Measurements from ENCODE around the gene ASCC3.
A peak's percentile ranks its signal among the peaks of the same experiment; 100 is the strongest.

The ASCC3 gene

GRCh38 chr6:100577425-100577824 is 303.7 kb downstream of the ASCC3 start:
- no peak for DNase-seq (ENCODE audit: low read depth, low spot score)

DNA sequence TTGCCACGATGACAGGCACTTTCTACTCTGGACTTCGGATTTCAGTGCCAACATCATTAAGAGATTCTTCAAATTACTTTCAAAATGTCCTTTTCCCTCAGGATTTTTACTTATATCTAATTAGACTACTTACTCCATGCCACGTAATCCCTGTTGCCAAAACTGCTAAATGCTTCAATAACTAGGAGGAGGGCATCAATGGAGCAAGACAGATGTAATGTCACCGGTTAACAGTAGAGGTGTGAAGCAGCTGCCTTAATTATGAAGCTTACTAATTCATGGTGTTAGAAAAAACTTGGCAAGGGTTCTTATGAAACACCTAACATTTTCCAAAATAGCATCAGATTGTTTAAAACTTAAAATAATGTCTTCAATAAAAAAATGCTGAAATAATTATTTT is 305.2 kb downstream of the ASCC3 start:
- DNase-seq (ENCODE audit: low read depth, low spot score), result no peak

GRCh38 chr6:100574836-100575235 is 306.3 kb downstream of the ASCC3 start:
- DNase-seq (ENCODE audit: low read depth, low spot score), result no peak

DNA sequence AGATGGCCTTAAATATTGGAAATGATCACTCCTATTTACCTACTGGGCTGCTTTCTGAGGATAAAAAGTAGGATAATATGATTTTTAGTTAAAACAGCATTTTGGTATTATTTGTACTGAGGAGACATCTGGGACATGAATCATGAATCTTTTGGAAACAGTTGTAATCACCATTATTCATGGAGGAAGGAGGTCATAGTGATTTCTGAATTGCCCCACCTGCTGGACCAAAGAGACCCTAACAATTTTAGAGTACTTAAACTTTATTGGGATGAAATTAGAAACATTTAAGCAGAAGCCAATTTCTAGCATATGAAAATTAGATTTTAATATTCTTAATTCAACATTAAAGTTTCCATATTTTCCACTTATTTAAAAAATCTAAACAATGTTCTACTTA is 308.0 kb downstream of the ASCC3 start:
- no peak for DNase-seq (ENCODE audit: low read depth, low spot score)

DNA sequence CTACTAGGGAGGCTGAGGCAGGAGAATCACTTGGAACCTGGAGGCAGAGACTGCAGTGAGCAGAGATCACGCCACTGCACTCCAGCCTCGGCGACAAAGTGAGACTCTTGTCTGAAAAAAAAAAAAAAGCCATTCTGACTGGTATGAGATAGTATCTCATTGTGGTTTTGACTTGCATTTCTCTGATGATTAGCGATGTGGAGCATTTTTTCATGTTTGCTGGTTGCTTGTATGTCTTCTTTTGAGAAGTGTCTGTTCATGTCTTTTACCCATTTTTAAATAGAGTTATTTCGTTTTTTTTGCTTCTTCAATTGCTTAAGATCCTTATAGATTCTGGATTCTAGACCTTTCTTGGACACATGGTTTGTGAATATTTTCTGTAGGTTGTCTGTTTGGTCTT is 312.9 kb downstream of the ASCC3 start:
- no peak for DNase-seq (ENCODE audit: low read depth, low spot score)

GRCh38 chr6:100566563-100566962 is 314.6 kb downstream of the ASCC3 start:
- DNase-seq (ENCODE audit: low read depth, low spot score), result no peak

DNA sequence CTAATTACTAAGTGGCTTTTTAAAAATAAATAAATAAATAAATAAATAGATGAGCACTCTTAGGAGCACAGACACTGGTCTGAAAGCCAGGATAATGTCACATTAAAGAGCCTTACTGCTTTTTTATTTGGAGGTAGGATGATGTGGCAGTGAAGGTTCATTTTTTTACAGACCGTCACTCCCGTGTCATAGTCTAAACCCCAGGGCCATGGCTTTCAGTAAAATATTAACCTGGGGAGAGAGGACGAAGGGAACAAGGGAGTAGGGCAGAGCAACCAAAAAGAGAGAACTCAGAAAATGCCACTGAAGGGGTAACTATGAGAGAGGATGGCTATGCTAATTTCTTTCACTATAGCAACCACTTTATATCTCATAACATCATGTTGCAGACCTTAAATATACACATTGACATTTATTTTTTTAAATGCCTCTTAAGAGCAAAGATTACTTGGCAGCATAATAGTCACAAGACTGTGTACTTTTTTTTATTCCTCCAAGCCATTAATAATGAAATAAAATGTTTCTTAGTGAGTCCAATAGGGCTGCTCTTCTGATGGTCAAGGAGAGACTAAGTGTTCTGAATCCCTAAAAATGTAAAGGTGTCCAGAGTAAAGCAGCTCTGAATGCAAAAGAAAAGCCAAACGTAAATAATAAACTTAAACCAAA is 315.6 kb downstream of the ASCC3 start:
- DNase-seq (ENCODE audit: low read depth, low spot score), result no peak

GRCh38 chr6:100559859-100560258 is 321.3 kb downstream of the ASCC3 start:
- no peak for DNase-seq (ENCODE audit: low read depth, low spot score)

DNA sequence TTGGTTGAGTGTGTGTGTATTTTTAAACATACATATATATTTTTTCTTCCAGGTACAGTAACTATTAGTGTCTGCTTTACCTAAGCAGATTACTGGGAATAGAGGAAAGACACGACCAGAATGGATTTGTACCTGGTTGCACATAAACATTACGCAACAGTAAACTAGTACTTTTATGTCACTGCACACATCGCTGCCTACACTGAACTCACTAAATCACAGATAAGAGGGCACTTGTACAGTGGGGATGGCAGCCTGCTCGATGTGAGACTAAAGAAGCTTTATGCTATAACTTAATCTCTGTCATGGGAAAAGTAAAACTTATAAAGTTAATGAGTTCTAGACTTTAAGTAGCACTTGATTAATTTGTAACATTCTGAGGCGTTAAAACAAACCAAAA is 326.9 kb downstream of the ASCC3 start:
- DNase-seq (ENCODE audit: low read depth, low spot score), result no peak

GRCh38 chr6:100553243-100553642 is 327.9 kb downstream of the ASCC3 start:
- no peak for DNase-seq (ENCODE audit: low read depth, low spot score)

- no peak for DNase-seq (ENCODE audit: low read depth, low spot score)
Measured at GRCh38 chr6:100549406-100550167, 331.5 kb downstream of the ASCC3 start.

GRCh38 chr6:100538086-100538485 is 343.0 kb downstream of the ASCC3 start:
- DNase-seq (ENCODE audit: low read depth, low spot score), result no peak

GRCh38 chr6:100518588-100518987 is 362.5 kb downstream of the ASCC3 start:
- no peak for DNase-seq (ENCODE audit: low read depth, low spot score)

GRCh38 chr6:100517633-100518032 is 363.5 kb downstream of the ASCC3 start:
- DNase-seq (ENCODE audit: low read depth, low spot score), result no peak

- no peak for DNase-seq (ENCODE audit: low read depth, low spot score)
Measured at GRCh38 chr6:100517106-100517505, 364.0 kb downstream of the ASCC3 start.

- DNase-seq (ENCODE audit: low read depth, low spot score), result no peak
Measured at GRCh38 chr6:100514660-100515059, 366.5 kb downstream of the ASCC3 start.

GRCh38 chr6:100512203-100512862 is 368.8 kb downstream of the ASCC3 start:
- no peak for DNase-seq (ENCODE audit: low read depth, low spot score)

GRCh38 chr6:100509101-100509500 is 372.0 kb downstream of the ASCC3 start:
- no peak for DNase-seq (ENCODE audit: low read depth, low spot score)

DNA sequence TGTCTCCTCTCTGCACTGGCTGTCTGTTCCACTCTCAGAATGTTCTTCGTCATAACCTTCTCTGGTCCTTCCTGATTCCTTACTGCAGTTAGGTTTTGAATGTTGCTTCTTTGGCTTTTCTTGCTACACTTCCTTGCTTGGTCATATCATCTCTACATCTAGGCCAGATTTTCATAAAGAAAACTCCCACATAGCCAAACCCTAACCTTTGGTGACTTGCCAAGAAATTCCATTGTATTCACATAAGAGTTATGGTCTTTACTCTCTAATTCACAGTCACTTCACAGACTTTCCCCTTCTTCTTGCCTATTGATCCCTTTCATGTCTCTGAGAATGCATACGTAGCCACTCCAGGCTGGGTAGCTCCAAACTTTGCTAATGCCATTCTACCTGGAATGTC is 374.5 kb downstream of the ASCC3 start:
- DNase-seq (ENCODE audit: low read depth, low spot score), result no peak

GRCh38 chr6:100504786-100505737 is 376.1 kb downstream of the ASCC3 start:
- peak; percentile 10 for DNase-seq (ENCODE audit: low read depth, low spot score)

- DNase-seq (ENCODE audit: low read depth, low spot score), result no peak
Measured at GRCh38 chr6:100503043-100503705, 378.0 kb downstream of the ASCC3 start.
